ENCODE results near the gene CCNE1. TPM values are rescaled to one million over a fixed set of nuclear protein-coding genes. Genes with fewer than 3 reads are reported as not detected.

The CCNE1 gene
- polyA plus RNA-seq, 3 donors, result 1.7 TPM; not detected in 2

GRCh38 chr19:29819300-29819699, 7.5 kb downstream of the CCNE1 start:
- intact Hi-C loops (cut with micrococcal nuclease), result loop anchor here in 1 of 2 donors (10.0 kb wide), 1 partner anchor 126 kb away; the partner anchor contains the start of gene URI1
- no peak for TF ChIP-seq CTCF (IDR thresholded peaks at IDR 0.05)
- WGBS (ENCODE audit: insufficient coverage), result 94% methylated on average over 3 of the region's 4 CpGs

GRCh38 chr19:29819986-29820385, 8.2 kb downstream of the CCNE1 start:
- Histone ChIP-seq H2AFZ (ENCODE audit: insufficient read depth, low read depth, low read length, poor library complexity, severe bottlenecking) (no peak overlapping the region), H3K36me3 (replicated peaks in 1 of 2; ENCODE audit: control insufficient read depth in 1 of 2, insufficient read depth in 2 of 2, low read length in 2 of 2) (peaks cover 6 to 27% of the 10 kb centered on the region in 2 donors), H3K27me3 (ENCODE audit: control insufficient read depth in 2 of 2, insufficient read depth in 2 of 2, low read length in 2 of 2) (no peaks in the 10 kb centered on the region), H3K4me2 (replicated peaks; ENCODE audit: extremely low read depth, low read length, poor library complexity, severe bottlenecking) (no peak overlapping the region), H3K4me1 (ENCODE audit: control insufficient read depth in 1 of 2, insufficient read depth in 2 of 2, low read length in 2 of 2) (no peaks in the 10 kb centered on the region), H3K27ac (ENCODE audit: low read depth in 1 of 2, low read length in 2 of 2) (no peak overlapping the region), H4K20me1 (ENCODE audit: insufficient read depth, low read length) (no peaks in the 10 kb centered on the region), H3K79me2 (ENCODE audit: insufficient read depth, low read length) (no peaks in the 10 kb centered on the region), H3K9ac (ENCODE audit: insufficient read depth, low read length, poor library complexity, severe bottlenecking) (no peak overlapping the region), H3K9me3 (replicated peaks in 1 of 2; ENCODE audit: control insufficient read depth in 1 of 2, insufficient read depth in 1 of 2, low read length in 2 of 2) (no peaks in the 10 kb centered on the region), H3K4me3 (replicated peaks in 1 of 3; ENCODE audit: low read depth in 2 of 3, low read length in 3 of 3) (no peak overlapping the region)
- H3K4me1 Mint-ChIP-seq, result no peaks in the 10 kb centered on the region
- H3K4me3 Mint-ChIP-seq, result no peak overlapping the region
- no peak for DNase-seq
- peaks cover 0 to 1% (median 0%) of the 10 kb centered on the region in 7 donors for H3K9me3 Mint-ChIP-seq
- no peak for TF ChIP-seq CTCF (IDR thresholded peaks at IDR 0.05)
- H3K36me3 Mint-ChIP-seq, result peaks cover 35 to 47% of the 10 kb centered on the region in 2 donors
- H3K27ac Mint-ChIP-seq, result no peak overlapping the region
- intact Hi-C loops (cut with micrococcal nuclease), result loop anchor here in 1 of 2 donors (10.0 kb wide), 1 partner anchor 125 kb away; the partner anchor contains the start of gene URI1
- H3K27me3 Mint-ChIP-seq (ENCODE audit: low read depth in 3 of 3), result peaks cover 0 to under 1% (median 0%) of the 10 kb centered on the region in 3 donors
- 92% methylated on average over 3 of the region's 6 CpGs for WGBS (ENCODE audit: insufficient coverage)

More at GRCh38 chr19:29819300-29819699, 7.5 kb downstream of the CCNE1 start:
- no peak overlapping the region for H3K4me3 Mint-ChIP-seq
- no peak overlapping the region for H3K4me3 ChIP-seq (replicated peaks in 1 of 3; ENCODE audit: low read depth in 2 of 3, low read length in 3 of 3)
- peaks cover 0 to 1% (median 0%) of the 10 kb centered on the region in 7 donors for H3K9me3 Mint-ChIP-seq
- H3K4me2 ChIP-seq (replicated peaks; ENCODE audit: extremely low read depth, low read length, poor library complexity, severe bottlenecking), result no peak overlapping the region
- H3K27ac Mint-ChIP-seq, result no peak overlapping the region
- no peaks in the 10 kb centered on the region for H4K20me1 ChIP-seq (ENCODE audit: insufficient read depth, low read length)
- H3K27me3 ChIP-seq (ENCODE audit: control insufficient read depth in 2 of 2, insufficient read depth in 2 of 2, low read length in 2 of 2), result no peaks in the 10 kb centered on the region
- no peak overlapping the region for H3K27ac ChIP-seq (ENCODE audit: low read depth in 1 of 2, low read length in 2 of 2)
- H3K4me1 ChIP-seq (ENCODE audit: control insufficient read depth in 1 of 2, insufficient read depth in 2 of 2, low read length in 2 of 2), result no peaks in the 10 kb centered on the region
- no peaks in the 10 kb centered on the region for H3K9me3 ChIP-seq (replicated peaks in 1 of 2; ENCODE audit: control insufficient read depth in 1 of 2, insufficient read depth in 1 of 2, low read length in 2 of 2)
- no peaks in the 10 kb centered on the region for H3K4me1 Mint-ChIP-seq
- H3K9ac ChIP-seq (ENCODE audit: insufficient read depth, low read length, poor library complexity, severe bottlenecking), result no peak overlapping the region
- no peaks in the 10 kb centered on the region for H3K79me2 ChIP-seq (ENCODE audit: insufficient read depth, low read length)
- peaks cover 35 to 44% of the 10 kb centered on the region in 2 donors for H3K36me3 Mint-ChIP-seq
- no peak overlapping the region for H2AFZ ChIP-seq (ENCODE audit: insufficient read depth, low read depth, low read length, poor library complexity, severe bottlenecking)
- H3K27me3 Mint-ChIP-seq (ENCODE audit: low read depth in 3 of 3), result peaks cover 0 to 2% (median 0%) of the 10 kb centered on the region in 3 donors
- DNase-seq, result no peak
- peaks cover 6 to 27% of the 10 kb centered on the region in 2 donors for H3K36me3 ChIP-seq (replicated peaks in 1 of 2; ENCODE audit: control insufficient read depth in 1 of 2, insufficient read depth in 2 of 2, low read length in 2 of 2)
